ENCODE results near the gene LMF1.
"Not testable (repeated sequence)": the region's sequence is repeated elsewhere in the genome, so short reads cannot be mapped to it uniquely, and the experiment has no call there.

The LMF1 gene

GRCh38 chr16:948767-949166, 22.0 kb downstream of the LMF1 start:
- DNase-seq (ENCODE audit: low read depth in 2 of 2) = not testable (repeated sequence)

DNA sequence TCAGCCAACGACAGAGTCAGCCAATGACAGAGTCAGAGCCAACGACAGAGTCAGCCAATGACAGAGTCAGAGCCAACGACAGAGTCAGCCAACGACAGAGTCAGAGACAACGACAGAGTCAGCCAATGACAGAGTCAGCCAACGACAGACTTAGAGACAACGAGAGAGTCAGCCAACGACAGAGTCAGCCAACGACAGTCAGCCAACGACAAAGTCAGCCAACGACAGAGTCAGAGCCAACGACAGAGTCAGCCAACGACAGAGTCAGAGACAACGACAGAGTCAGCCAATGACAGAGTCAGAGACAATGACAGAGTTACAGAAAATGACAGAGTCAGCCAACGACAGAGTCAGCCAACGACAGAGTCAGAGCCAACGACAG, 22.9 kb downstream of the LMF1 start:
- DNase-seq (ENCODE audit: low read depth in 2 of 2) = not testable (repeated sequence)

GRCh38 chr16:947255-947921, 23.4 kb downstream of the LMF1 start:
- DNase-seq (ENCODE audit: low read depth in 2 of 2) = no peak

DNA sequence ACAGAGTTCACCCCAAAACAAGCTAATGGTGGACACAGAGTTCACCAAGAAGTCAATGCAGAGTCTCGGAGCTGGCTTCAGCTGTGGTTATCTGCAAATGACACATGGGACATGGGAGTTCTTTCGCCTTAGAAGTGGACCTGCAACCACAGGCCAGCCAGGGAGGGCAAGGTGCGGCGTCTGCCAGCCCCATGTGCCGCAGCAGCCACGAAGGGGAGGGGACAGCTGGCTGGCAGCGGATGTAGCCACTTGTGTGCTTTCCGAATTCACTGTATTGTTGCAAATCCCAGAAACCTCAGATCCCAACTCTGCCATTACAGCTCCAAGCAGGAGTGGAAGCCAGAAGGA, 24.8 kb downstream of the LMF1 start:
- DNase-seq (ENCODE audit: low read depth in 2 of 2) = no peak

GRCh38 chr16:945271-946047, 25.3 kb downstream of the LMF1 start:
- no peak for DNase-seq (ENCODE audit: low read depth in 2 of 2)

- DNase-seq (ENCODE audit: low read depth in 2 of 2) = no peak
Observed at GRCh38 chr16:943971-944370, 26.8 kb downstream of the LMF1 start.

DNA sequence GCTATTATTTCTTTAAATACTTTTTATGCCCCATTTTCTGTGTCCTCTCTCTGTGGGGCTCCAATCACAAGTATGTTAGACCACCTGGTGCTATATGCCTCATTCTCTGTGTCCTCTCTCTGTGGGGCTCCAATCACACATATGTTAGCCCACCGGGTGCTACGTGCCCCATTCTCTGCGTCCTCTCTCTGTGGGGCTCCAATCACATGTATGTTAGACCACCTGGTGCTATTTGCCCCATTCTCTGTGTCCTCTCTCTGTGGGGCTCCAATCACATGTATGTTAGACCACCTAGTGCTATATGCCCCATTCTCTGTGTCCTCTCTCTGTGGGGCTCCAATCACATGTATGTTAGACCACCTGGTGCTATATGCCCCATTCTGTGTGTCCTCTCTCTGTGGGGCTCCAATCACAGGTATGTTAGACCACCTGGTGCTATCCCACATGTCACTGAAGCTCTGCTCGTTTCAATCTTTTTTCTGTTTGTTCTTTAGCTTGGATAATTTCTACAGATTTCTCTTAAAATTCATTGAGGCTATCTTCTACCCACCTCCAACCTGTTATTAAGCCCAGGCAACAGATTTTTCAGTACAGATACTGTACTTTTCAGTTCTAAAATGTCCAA, 28.2 kb downstream of the LMF1 start:
- DNase-seq (ENCODE audit: low read depth in 2 of 2) = no peak

GRCh38 chr16:939941-940340, 30.8 kb downstream of the LMF1 start:
- no peak for DNase-seq (ENCODE audit: low read depth in 2 of 2)

- no peak for DNase-seq (ENCODE audit: low read depth in 2 of 2)
Observed at GRCh38 chr16:939311-939710, 31.5 kb downstream of the LMF1 start.

GRCh38 chr16:938752-939151, 32.0 kb downstream of the LMF1 start:
- DNase-seq (ENCODE audit: low read depth in 2 of 2) = no peak

DNA sequence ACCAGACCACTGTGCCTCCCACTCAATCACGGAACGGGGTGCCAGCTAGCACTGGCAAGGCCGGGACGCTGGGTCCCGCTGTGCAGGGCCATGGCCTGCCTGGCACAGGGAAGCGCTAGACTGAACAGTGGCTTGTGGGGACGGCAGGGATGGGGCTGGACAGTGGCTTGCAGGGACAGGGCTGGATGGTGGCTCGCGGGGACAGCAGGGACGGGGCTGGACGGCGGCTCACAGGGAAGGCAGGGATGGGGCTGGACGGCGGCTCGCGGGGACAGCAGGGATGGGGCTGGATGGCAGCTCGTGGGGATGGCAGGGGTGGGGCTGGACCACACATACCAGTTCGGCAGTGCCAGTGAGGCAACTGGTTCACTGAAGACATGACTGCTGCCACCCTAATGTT, 32.6 kb downstream of the LMF1 start:
- DNase-seq (ENCODE audit: low read depth in 2 of 2) = no peak

DNA sequence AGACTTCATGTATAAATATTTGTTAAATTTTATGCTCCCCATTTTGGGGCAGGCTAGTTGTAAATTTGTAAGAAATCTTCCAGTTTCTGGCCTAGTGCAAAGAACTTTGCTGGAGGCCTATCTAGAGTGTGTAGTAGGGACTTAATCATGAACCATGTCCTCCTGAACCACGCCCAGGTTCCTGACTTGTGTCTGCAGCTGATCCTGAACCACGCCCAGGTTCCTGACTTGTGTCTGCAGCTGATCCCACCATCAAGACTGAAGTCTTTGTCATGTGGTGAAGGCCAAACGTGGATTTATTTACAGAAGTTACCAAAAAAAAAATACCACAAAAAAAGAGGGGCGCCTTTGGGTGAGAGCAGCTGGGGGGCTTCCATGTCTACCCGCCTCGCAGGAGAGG, 33.1 kb downstream of the LMF1 start:
- no peak for DNase-seq (ENCODE audit: low read depth in 2 of 2)

- no peak for DNase-seq (ENCODE audit: low read depth in 2 of 2)
Observed at GRCh38 chr16:937311-937710, 33.5 kb downstream of the LMF1 start.

GRCh38 chr16:935684-936083, 35.1 kb downstream of the LMF1 start:
- no peak for DNase-seq (ENCODE audit: low read depth in 2 of 2)

DNA sequence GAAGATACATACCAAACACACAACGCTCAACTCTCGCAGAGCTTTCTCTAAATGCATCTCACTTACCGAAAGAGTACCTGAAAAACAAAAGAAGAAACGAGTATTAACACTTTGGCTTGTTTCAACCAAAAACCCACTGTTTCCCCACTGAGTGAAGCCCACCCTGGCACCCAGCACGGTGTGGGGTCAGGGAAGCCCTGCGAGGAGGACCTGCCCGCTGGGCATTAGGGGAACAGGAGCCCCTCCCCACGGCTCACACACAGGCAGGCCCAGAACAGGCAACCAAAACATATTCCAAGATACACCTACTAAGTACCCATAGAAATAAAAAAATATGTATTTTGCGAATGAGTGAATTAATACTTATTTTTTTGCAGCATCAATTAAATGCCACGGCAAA, 36.6 kb downstream of the LMF1 start:
- DNase-seq (ENCODE audit: low read depth in 2 of 2) = no peak

- no peak for DNase-seq (ENCODE audit: low read depth in 2 of 2)
Observed at GRCh38 chr16:933581-933980, 37.2 kb downstream of the LMF1 start.

- DNase-seq (ENCODE audit: low read depth in 2 of 2) = no peak
Observed at GRCh38 chr16:932831-933330, 37.9 kb downstream of the LMF1 start.

GRCh38 chr16:931626-932500, 38.9 kb downstream of the LMF1 start:
- no peak for DNase-seq (ENCODE audit: low read depth in 2 of 2)

GRCh38 chr16:931171-931570, 39.6 kb downstream of the LMF1 start:
- no peak for DNase-seq (ENCODE audit: low read depth in 2 of 2)

DNA sequence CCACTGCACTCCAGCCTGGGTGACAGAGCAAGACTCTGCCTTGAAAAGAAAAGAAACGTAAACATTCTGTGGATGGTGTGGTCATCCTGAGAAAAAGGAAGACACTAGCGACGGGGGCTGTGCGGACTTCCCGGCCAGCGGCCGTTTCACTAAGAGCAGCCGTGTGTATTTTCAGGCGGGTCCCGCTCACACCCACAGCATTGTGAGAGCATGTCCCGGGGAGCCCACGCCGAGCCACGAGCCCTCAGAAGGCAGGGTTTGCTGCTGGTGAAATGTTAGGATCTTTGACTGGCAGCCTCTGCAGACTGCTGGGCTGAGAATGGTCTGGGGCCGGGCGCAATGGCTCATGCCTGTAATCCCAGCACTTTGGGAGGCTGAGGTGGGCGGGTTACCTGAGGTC, 40.3 kb downstream of the LMF1 start:
- no peak for DNase-seq (ENCODE audit: low read depth in 2 of 2)

GRCh38 chr16:930076-930475, 40.7 kb downstream of the LMF1 start:
- no peak for DNase-seq (ENCODE audit: low read depth in 2 of 2)
